NT2/D1 (cell line): ENCODE data around the gene STPG2.

Source experiments
- YY1 ChIP-seq: IDR thresholded peaks from 2 replicates; pipeline ENCODE4 v1.6.1; 2011; ENCODE audit not compliant: insufficient read length, insufficient read depth
- ZNF274 ChIP-seq: IDR thresholded peaks from 2 replicates; pipeline ENCODE4 v1.6.1; 2011; ENCODE audit warnings: mild to moderate bottlenecking, low read depth, low read length

DNA sequence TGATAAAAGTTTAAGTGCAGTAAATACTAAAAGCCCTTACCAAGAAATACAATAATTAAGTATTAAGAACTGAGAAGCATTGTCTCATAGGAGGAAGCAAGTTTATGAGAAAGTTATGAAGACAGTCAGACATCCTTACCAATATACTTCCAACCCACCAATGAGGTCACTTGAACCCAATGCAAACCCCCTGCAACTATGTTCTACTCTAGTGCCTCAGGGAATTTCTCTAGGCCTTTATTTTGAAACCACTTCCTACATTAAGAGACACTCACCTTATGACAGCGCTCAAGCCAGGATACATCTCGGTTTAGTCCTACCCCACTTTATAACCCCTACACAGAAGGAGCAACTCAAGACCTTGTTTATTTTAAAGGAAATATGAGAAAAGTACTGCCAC is 61.3 kb downstream of the STPG2 start:
- no peak for TF ChIP-seq YY1
- no peak for TF ChIP-seq ZNF274
